ENCODE measurements around the gene C2CD4C.

DNA sequence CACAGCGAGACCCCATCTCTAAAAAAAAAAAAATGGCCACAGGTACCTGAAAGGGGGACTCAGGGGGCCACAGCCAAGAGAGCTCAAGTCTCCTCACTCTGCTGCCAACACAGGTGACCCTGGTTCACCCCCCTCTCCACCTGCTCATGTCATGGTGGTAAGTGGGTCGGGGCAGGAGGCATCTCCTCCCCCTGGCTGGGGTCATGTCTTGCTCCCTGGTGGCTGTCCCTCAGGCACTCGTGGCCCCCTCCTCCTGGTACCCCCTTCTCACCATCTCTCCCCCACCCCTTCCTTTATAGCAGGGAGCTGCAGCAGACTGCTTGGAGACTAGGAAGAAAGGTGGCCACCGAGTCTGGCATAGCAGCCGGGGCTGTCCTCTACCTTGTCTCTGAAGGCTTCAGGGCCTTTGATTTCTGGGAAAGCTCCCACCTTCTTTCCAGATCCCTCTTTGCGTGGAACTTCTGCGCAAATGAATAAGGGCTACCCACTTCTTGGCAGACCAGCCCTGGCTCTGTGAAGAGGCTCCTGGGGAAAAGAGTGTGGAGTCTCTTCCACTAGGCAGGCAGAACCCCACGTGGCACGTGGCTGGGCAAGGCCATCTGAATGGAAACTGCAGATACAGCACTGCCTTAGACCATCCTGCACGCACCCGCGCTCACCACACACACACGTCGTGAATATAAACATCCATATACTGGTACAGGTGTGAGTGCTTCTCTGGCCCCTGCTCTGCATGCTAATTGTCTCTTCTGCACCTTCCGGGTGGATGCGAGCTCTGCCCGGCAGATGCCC is 44.3 kb downstream of the C2CD4C start:
- TF ChIP-seq, protein P1, sequence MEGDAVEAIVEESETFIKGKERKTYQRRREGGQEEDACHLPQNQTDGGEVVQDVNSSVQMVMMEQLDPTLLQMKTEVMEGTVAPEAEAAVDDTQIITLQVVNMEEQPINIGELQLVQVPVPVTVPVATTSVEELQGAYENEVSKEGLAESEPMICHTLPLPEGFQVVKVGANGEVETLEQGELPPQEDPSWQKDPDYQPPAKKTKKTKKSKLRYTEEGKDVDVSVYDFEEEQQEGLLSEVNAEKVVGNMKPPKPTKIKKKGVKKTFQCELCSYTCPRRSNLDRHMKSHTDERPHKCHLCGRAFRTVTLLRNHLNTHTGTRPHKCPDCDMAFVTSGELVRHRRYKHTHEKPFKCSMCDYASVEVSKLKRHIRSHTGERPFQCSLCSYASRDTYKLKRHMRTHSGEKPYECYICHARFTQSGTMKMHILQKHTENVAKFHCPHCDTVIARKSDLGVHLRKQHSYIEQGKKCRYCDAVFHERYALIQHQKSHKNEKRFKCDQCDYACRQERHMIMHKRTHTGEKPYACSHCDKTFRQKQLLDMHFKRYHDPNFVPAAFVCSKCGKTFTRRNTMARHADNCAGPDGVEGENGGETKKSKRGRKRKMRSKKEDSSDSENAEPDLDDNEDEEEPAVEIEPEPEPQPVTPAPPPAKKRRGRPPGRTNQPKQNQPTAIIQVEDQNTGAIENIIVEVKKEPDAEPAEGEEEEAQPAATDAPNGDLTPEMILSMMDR (IDR thresholded peaks at IDR 0.05) = no peak
- TF ChIP-seq POLR2A (IDR thresholded peaks at IDR 0.05) = no peak
